HG02588 (cell line): ENCODE data around the gene ORM1.
A peak's percentile ranks its signal among the peaks of the same experiment; 100 is the strongest.

Experiments used
- ATAC-seq: cut with Tn5 transposase; IDR thresholded peaks from one replicate; pipeline ENCODE4 v1.9.1; 2021; ENCODE audit warnings: mild to moderate bottlenecking, moderate library complexity; ENCODE audit not compliant: unreplicated experiment

Gene ORM1

DNA sequence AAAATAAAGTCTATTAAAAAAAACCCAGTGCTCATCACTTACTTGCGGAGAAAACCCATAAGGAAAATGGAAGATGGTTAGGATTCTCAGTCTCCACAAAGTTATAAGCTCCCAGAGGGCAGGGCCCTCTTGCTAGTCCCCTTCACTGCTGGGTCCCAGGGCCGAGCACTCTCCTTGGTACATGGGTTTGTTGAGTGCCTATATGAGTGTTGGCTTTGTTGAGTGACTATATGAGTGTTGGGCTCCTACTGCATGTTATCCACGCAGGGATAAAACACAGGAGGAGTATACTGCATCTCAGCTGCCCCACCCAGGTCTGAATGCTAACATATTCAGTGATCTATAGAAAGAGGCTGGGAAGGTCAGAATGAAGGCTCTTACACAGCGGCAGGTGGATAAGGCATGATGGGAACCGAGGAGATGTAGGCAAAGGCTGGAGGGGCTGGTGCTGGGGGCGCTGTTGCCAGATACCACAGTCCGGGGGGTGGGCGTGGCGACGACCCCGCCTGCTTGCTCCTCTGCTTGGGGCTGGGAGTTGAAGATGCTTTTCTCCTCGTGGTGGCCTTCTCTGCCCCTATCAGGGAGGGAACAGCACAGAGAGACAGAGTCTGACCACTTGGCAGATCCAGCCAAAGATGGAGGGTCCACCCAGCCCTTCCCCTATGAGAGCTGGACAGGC is 18.4 kb downstream of the ORM1 start:
- ATAC-seq = no peak

DNA sequence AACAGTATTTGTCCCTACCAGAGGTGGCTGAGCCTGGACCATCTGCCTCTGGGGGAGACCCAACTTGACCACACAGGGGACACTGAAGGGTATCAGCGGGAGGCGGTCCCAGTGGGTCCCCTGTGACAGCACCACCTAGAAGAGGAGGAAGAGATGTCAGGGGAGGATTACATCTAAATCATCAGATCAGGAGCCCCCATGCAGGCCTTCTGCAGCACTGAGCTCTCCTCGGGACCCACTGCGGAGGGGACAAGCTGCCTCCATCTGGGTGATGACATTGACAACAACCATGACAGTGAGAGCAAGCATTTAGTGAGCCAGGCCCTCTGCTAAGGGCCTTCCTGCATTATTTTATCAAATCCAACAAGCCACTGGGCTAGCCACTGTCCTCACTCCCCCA is 19.1 kb downstream of the ORM1 start:
- no peak for ATAC-seq

- no peak for ATAC-seq
Measured at GRCh38 chr9:114342755-114343440, 20.0 kb downstream of the ORM1 start.

- ATAC-seq = no peak
Measured at GRCh38 chr9:114343471-114344187, 20.7 kb downstream of the ORM1 start.

DNA sequence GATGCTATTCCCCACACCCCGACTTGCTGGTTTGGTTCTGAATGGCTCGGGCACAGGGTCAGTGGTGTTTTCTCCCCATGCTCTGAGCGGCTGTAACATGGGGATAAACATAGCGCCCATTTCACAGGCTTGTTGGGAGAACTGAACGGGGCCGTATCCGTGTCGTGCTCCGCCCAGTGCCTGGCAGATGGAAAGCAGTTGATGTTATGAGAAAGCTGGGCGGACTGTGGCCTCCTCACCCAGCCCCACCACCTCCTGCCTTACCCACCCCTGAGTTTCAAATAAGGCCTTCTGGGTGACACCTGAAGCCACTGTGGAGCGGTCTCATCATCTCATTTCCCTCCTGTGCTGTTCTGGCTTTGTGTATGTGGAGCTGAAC is 21.3 kb downstream of the ORM1 start:
- no peak for ATAC-seq

DNA sequence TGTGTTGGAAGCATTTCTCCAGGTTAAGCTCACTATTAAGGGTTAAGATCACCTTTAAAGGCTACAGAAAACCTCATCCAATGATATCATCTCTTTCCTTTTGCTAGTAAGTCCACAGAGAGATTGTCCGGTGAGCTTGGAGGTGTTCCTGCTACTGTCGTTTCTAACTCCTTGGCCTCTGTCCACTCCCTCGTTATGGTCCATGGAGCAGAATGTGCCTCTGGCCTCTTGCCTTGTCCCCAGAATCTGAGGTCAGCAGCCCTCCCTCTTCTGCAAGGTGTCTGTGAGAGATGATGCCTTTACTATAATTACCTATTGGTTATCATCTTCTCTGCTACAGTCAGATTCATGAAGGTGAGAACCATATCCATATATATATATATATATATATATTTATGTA is 21.8 kb downstream of the ORM1 start:
- ATAC-seq = no peak

GRCh38 chr9:114345493-114346065 is 22.7 kb downstream of the ORM1 start:
- ATAC-seq = no peak

GRCh38 chr9:114346146-114346545 is 23.2 kb downstream of the ORM1 start:
- no peak for ATAC-seq

DNA sequence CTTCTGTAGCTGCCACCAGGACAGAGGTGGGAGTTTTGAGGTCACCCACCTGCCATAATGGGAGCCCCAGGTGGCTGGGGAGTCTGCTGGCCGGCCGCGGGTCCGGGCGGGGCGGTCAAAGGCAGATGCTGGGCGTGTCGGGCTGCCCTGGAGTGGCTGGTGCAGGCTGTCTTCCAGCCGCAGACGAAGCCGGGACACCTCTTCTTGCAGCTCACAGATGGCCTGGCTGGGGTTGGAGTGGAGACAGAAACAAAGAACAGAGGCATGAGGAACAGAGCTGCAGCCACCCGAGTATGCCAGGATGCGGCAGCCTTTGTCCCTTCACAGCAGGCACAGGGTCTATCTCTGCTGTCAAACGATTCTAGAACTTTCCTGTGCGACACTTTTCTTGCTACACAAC is 24.8 kb downstream of the ORM1 start:
- no peak for ATAC-seq

DNA sequence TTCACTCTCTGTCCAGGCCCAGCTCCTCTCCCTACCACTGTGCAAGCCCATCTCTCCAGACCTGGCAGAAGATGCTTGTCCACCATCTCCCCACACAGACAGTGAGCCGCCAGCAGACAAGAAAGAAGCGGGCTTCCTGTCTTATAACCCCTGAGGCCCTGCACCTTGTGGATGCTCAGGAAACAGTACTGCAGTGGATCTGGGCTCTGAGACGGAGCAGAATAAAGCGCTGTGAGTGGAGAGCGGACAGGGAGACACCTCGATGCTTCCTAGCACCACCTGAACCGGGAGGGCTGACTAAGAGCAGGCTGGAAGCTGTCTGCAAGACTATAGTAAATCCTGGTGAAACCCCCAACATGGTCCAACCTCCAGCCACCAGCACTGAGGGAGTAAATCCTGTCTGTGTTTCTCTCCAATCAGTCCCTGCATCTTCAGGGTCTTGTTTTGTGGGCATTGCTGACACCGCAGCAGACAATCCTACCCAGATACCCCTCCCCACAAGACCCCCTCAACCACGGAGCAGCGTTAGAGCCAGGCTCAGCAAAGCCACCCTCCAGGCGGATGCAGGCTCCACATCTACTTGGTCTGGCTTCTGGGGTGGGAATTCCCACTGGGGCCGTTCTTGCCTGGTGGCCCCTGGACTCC is 25.5 kb downstream of the ORM1 start:
- ATAC-seq = no peak

DNA sequence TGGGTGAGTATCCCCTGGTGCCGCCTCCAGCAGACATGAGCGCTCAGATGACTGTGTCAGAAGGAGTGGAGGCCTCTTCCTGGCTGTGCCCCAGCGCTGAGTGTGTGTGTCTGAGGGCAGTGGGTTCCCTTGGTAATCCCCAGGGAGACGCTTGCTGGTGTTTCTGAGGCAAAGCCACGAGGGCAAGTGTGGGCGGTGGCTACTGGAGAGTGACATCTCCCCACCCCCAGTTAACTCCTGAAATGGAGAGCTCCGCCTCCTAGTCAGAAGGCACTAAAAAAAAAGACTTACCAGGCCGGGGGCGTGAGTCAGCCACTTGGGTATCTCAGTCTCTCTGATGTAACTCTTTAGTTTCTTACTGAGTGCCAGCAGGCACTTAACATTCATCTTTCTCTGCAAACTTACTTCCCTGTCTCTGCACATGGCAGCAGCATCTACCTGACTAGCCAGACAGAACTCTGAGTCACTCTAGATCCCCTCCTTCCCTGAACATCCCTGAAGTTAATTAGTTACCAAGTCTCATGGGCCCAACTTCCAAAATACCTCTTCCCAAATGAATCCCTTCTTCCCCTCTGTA is 26.1 kb downstream of the ORM1 start:
- ATAC-seq = peak; percentile 88

- ATAC-seq = no peak
Measured at GRCh38 chr9:114349713-114350480, 27.0 kb downstream of the ORM1 start.

- ATAC-seq = no peak
Measured at GRCh38 chr9:114350636-114351401, 27.9 kb downstream of the ORM1 start.

- no peak for ATAC-seq
Measured at GRCh38 chr9:114351932-114352331, 29.0 kb downstream of the ORM1 start.

- ATAC-seq = no peak
Measured at GRCh38 chr9:114355821-114356220, 32.9 kb downstream of the ORM1 start.

DNA sequence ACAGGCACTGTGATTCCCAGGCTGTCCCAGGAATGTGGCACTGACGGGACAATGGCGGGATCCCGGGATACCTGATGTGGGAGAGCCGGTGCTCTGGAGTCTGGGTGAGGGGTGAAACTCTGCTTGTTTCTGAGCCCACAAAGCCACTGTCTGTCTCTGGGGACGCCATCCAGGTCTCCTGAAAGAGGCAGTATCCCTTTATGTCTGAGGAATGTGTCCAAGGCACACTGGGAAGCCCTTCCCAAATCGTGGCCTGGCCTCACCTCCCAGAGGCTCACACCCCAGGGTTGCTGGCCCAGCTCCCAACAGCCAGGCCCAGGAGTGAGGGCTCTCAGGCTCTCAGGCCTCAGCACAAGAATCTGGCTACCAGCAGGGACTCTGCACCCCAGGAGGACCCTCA is 33.9 kb downstream of the ORM1 start:
- no peak for ATAC-seq

DNA sequence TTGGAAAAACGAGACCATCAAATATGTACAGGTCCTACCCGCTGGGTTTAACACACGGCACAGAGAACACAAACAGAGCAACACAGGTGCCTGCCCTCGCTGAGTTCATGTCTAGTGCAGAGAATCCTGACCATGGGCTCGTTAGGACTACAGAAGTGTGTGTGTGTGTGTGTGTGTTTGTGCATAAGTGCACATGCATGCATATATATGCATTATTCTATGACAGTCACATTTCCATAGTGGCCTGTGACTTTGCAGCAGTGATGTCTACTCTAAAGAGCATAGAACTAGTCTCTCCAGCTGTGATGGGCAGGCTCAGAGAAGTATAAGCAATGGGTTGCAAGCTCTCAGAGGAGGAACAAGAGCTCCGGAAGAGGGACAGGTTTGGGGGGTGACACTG is 34.5 kb downstream of the ORM1 start:
- no peak for ATAC-seq

GRCh38 chr9:114357911-114358328 is 35.0 kb downstream of the ORM1 start:
- no peak for ATAC-seq

- ATAC-seq = no peak
Measured at GRCh38 chr9:114359801-114360200, 36.9 kb downstream of the ORM1 start.
